ENCODE data around the gene BRMS1L.

The BRMS1L gene

GRCh38 chr14:35875296-35875695 is 49.2 kb downstream of the BRMS1L start:
- no peak for DNase-seq

GRCh38 chr14:35877276-35877675 is 51.1 kb downstream of the BRMS1L start:
- no peak for DNase-seq

- DNase-seq = peak; percentile 63
These were observed 52.4 kb downstream of the BRMS1L start for GRCh38 chr14:35878272-35879150.

DNA sequence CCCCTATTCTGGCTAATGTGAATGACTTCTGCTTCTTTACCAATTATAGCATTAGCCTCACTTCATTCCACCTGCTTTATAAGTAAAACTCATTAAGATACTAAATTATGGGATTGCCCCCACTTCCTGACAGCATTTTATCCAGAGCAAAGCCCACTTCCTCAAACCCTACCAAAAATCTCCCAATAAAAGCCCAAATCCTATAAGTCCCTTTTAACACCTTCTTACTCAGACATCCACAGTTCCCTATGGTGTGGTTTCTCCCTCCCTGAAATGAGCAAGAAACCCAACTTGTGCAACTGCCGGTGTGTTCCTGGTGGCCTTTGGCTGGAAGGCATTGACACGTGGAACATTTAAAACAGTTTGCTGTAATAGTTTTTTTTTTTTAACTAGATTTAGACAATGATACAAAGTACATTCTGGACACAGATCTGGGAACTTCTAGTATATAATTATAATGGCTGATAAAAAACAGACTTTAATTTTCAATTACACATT is 53.1 kb downstream of the BRMS1L start:
- DNase-seq = no peak

DNA sequence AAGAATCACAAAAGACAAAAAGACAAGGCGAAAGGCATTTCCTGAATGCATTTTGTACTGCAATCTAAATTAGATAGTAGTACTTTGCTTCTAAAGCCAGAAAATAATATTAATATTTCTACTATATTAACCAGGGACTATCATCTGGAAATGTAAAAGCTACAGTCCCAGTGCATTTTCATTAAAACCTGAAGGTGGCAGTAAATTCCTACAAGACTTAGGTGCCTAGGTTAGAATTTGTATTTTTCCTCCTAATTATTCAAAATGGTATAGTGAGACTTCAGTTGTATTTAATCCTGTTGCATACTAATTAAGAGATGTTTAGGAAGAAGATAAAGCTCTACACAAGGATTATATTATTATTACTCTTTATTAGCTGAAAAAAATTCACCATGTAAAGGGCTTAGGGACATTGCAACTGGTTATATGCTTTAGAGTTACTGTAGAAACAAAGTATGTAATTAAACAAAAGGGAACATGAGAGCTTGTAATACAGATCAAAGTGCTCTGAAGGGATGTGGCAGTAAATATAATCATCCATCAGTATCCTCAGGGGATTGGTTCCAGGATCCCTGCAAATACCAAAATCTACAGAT is 53.6 kb downstream of the BRMS1L start:
- no peak for DNase-seq

GRCh38 chr14:35881280-35881679 is 55.1 kb downstream of the BRMS1L start:
- DNase-seq = no peak

DNA sequence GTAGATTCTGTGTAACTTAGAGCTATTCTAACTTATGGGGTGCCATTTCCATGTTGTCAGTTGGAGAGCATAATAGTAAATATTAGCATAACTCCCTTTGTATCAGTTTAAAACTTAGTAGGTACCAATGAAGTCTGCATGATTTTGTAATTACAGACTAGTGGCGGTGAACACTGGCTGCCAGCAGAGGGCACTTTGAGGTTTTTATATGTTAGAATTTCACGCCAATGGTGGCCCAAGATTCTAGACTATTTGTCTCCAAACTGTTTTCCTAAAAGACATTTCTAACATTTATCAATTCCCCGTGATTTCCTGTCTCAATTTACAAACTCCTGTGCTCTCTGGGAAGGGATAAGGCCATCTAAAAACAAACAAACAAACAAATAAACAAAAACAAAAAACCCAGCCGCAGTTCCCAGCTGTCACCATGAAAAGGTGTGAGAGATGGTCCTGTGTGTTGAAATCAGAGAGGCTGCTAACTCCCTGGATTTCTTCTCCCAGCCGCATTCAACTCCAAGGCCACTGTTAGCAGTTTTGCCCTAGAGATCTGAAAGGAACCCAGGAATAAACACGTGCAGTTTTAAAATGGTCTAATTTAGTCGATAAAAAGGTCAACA is 57.6 kb downstream of the BRMS1L start:
- no peak for DNase-seq

DNA sequence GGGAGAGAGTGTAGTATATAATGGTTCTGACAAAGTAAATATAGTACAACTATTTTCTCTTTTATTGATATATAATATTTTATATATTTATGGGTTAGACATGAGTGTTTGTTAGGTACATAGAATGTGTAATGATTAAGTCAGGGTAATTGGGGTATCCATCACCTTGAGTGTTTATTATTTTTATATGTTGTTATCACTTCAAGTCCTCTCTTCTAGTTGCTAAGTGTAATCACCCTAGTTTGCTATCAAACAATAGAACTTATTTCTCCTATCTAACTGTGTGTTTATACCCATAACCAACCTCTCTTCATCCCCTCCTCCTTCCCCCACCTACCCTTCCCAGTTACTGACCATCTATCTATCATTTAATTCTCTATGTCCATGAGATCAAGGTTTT is 64.2 kb downstream of the BRMS1L start:
- DNase-seq = no peak

DNA sequence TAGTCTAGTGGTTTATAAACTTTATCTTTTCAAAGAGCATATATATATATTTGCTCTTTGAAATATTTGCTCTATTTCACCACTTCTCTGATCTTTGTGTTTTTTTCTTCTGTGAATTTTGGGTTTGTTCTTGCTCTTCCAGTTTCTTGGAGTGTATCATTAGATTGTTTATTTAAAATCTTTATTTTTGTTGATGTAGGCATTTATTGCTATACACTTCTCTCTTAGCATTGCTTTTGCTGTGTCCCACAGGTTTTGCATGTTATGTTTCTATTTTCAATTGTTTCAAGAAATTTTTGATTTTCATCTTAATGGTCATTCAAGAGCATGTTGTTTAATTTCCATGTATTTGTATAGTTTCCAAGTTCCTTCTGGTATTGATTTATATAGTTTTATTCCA is 69.1 kb downstream of the BRMS1L start:
- no peak for DNase-seq

DNA sequence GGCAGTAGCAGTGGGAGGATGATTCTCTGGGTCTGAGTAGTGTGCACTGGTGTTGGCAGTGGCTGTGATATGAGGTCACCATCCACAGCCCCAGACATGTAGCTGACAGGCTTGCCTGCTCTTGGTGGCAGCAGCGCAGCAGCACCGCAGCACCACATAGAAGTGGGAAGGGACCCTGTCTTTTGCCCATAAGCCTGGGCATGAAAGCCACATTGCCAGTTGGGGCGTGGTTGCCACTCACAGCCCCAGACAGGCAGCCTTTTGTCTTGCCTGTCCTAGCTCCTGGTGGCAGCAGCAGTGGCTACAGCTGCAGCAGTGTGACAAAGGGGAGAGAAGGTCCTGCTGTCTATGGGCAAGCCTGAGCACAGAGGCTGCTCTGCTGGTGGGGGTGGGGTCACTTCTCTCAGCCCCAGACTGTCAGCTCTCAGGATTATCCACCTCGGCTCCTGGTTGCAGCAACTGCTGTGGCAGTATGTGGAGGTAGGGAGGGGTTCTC is 71.5 kb downstream of the BRMS1L start:
- DNase-seq = no peak

GRCh38 chr14:35898217-35898775 is 72.2 kb downstream of the BRMS1L start:
- DNase-seq = no peak

GRCh38 chr14:35900741-35901140 is 74.6 kb downstream of the BRMS1L start:
- DNase-seq = no peak

DNA sequence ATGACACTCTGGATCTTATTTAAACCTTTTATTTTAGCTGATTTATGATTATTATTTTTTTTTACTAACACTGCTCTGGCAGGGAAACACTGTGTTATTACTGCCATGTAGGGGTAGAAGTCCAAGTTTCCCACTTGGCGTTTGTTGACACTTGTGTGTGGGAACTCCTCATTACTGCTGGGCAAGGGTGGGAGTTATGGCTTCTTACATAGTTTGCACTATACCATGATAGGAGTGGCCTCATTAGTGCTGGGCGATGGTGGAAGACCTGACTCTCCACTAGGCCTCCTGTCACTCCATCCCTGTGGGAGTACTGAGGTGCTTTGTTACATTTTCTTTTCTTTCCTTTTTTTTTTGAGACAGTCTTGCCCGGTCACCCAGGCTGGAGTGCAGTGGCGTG is 83.5 kb downstream of the BRMS1L start:
- no peak for DNase-seq

DNA sequence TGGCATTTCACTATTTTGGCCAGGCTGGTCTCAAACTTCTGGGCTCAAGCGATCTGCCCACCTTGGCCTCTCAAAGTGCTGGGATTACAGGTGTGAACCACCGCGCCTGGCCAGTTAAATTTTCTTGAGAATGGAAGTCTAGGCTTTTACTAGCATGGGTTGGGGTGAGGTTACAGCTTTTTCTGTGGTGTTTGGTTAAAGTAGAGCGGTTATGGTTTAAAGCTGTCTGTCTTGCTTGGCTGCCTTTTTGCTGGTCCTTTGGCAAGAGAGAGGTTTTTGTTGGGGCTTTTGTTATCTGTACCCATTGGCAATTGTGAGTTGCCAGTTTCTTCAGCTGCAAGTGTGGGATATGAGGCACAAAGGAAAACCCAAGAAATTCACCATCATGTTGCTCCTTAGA is 84.1 kb downstream of the BRMS1L start:
- no peak for DNase-seq

- DNase-seq = no peak
These were observed 85.0 kb downstream of the BRMS1L start for GRCh38 chr14:35911097-35911496.

DNA sequence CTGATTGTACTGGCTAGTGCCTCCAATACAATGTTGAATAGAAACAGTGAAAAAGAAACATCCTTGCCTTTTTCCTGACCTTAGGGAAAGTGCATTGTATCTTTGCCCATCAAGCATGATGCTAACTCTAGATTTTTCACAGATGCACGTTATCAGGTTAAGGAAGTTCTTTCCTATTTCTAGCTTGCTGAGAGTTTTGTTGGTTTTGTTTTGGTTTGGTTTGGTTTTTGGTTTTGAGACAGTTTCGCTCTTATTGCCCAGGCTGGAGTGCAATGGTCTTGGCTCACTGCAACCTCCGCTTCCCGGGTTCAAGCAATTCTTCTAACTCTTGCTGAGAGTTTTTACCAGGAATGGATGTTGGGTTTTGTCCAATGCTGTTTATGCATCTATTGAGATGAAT is 89.0 kb downstream of the BRMS1L start:
- no peak for DNase-seq

DNA sequence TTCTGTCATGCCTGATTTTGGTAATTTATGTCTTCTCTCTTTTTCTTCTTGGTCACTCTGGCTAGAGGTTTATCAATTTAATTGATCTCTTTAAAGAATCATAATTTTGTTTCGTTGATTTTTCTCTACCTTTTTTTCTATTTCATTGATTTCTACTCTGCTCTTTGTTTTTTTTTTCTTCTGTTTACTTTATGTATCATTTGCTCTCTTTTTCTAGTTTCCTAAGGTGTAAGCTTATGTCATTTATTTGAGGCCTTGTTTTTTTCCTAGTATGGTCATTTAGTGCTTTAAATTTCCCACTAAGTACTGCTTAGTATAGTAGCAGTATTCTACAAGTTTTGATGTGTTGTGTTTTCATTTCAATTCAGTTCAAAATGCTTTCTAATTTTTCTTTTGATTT is 89.6 kb downstream of the BRMS1L start:
- no peak for DNase-seq

Data from femur (tissue), 1 donor.